ENCODE measurements around the gene DPP8.

The DPP8 gene

DNA sequence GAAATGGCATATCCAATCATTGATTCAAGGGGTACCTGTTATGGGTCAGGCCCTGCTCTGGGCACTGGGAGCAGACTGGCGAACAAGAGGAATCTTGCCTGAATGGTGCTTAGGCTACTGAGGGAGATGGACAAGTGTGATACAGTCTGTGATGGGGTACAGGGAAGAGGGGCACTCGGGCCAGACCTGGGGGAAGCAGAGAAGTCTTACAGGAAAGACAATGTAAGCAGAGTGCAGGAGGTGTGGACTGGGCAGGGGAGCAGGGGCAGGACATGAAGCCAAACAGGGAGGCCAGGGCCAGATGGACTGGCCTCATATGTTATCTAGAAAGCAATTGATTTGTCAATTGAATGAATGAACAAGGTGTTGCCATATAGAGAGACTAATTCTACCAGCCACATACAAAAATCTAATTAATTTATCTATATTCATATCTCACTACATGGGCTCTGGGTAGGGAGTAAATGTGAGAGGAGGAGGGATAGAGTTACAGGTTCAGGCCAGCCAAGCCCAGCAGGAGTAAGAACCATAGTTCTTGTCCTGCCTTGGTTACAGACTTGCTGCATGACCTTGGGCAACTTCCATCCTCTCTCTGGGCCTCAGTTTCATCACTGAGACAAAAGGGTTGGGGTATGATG, 91.2 kb downstream of the DPP8 start:
- in situ Hi-C loops (cut with MboI; ENCODE audit: low sequenced_read_pairs): no loop called here

DNA sequence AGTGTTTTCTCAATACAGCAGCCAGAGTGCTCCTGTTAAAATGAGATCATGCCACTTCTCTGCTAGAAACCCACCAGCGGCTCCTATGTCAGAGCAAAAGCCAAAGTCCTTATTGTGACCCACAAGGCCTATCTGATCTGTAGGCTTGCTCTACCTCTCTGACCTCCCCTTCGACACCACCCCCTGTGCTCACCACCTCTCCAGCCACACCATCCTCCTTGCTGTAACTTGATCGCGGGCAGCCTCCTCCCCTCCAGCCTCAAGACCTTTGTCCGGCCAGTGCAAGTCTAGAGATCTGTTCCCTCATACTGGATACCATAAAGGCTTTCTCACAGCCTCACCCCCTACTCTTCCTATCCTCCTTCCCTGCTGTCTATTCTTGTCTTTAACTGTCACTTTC, 92.8 kb downstream of the DPP8 start:
- in situ Hi-C loops (cut with MboI; ENCODE audit: low sequenced_read_pairs): no loop called here

DNA sequence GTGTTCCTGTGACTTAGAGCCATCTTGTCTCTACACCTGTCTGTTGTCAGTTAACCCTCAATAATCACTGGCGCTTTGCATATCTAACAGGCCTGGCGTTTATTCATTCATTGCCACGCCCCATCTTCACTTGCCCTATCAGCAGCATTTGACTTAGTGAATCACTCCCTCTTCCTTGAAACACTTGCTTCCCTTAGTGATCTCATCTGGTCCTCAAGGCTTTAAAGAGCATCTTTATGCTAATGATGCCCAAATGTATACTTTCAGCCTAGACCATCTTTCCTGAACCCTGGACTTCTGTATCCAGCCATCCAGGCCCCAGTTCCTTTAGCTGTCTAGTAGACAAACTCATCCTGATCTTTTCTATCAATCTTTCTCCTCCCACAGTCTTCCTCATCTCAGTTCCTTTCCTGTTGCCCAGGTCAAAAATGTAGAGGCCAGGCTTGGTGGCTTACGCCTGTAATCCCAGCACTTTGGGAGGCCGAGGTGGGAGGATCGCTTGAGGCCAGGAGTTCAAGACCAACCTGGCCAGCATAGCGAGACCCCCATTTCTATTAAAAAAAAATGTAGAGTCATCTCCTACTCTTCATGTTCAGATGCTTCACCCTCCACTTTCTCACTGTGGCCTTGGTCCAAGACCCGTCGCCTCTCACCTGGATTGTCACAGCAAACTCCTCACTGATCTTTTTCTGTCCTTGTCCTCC, 93.4 kb downstream of the DPP8 start:
- in situ Hi-C loops (cut with MboI; ENCODE audit: low sequenced_read_pairs): no loop called here

DNA sequence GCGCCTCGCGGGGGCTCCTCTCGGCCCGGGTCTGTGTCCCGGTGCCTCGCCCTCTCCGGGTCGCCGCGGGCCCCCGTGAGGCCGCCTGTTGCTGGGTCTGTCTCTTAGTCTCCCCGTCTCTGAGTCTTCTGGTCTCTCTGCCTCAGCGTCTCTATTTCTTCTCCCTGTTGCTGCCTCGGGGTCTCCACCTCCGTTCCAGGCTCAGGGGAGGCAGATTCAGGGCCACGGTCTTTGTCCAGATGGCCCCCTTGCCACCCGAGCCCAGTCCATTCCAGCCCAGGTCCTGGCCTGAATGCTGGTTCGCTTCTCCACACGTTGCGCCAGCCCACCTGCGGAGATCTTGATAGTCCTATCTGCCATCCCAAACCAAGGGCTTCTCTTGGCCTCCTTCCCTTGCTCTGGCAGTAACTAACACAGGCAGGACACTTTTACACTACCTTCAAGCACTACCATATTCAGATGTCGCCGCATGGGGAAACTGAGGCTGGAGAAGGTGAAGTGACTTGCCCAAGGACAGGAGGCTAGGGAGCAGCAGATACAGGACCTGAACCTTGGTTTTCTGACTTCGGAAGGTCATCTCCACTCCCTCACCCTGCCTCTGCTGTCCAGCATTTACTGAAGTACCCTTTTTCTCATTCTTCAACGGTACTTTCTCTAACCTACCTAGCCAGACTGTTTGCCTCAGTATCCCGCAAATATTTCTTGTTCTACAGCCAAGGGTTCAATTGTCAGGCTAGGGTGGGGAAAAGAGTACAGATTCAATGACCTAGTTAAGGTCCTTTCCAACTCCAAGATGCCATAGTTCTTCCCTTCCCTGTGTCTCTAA, 94.1 kb downstream of the DPP8 start:
- in situ Hi-C loops (cut with MboI; ENCODE audit: low sequenced_read_pairs): no loop called here

DNA sequence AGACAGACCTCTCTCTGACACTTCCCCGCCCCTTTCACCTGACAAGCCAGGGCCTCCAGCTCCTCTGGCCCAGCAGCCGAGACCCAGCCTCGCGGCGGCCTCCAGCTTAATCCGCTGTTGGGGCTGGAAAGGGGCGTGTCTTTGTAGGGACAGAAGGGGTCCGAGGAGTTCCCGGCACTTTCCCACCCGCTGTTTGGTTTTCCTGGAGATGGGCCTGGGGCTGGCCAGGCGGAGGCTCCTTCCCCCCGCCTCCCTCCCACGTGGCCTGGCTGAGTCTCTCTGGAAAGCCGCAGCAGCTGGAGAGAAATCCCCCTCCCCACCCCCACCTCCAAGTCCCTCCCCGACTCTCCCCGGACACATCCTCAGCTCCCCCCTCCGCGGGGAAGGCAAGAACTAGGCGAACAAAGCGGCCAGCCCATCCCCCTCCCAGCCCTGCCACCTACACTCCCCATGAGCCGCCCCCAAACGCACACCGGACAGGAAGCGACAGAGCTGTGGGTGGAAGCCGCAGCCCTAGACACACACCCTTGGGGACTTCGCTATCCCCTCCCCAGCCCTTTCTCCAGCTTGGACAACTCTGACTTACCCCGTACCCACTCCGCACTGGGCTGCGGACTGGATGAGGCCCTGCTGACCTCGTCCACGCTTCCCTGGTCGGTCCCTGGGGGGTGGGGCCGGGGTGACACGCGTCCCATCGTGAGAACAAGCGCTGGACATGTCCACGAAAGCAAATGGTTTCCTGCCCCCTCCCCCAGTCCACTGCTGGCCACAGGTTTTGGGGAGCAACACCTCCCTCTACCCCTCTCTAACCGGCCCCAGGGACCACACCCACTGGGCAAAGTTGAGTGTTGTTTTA, 95.9 kb downstream of the DPP8 start:
- in situ Hi-C loops (cut with MboI; ENCODE audit: low sequenced_read_pairs): no loop called here

DNA sequence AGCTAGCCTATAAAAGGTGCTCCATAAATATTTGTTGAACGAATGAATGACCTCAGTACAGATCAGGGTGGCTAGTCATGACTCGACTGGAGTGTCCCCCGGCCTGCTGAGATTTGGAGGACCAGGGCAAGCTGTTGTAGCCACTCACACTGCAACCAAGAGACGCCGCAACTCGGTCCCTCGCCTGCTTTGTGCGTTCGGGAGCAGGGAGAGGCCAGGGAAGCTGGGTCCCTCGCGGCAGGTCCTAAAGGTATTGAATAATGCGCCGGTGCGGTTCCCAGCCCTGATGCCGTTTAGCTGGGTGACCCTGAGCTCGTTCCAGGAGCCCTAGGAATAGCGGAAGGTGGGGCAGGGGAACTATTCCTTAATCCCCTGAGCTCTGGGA, 96.5 kb downstream of the DPP8 start:
- in situ Hi-C loops (cut with MboI; ENCODE audit: low sequenced_read_pairs): no loop called here

DNA sequence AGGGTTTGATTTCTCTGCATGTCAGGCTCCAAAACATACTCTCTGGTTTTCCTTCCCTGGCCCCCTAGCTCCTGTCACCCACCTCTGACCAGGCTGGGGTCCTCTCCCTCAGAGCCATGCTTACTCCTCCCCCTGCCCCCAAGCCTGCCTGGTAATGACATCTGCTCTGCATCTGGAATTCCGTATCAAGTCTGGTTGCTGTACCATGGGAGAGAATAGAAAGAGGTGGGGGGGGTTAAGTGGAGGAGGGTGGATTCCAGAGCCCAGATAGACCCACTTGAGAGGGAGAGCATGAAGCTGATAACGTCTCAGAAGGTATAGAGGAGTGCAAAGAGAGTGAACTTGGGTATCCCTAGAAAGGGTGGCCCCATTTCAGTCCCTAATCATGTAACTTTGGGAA, 98.9 kb downstream of the DPP8 start:
- in situ Hi-C loops (cut with MboI; ENCODE audit: low sequenced_read_pairs): no loop called here

DNA sequence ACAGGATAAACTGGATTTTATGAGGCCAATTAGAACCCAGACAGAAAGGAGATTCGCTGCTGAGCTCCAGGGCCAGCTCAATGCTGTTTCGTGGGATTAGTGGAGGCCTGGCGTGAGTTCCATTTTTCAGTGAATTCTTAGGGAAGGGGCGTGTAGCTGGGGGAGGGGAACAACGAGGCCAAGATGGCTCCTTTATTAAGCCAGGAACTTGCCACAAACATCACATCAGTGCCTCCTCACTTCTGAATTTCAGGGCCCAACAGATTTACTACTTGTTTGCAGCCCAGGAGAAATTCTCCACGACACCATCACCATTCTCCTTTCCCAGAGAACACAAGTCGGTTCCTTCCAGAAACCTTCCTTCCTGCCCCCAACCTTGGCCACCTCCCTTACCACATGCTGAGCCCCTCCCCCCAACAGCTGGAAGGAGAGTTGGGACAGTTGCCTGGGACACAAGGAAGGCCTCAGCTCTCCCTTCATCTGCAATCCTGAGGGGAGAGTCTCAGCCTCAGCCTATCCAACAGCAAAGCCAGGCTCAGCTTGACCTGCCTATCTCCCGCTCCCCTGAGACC, 100.6 kb downstream of the DPP8 start:
- in situ Hi-C loops (cut with MboI; ENCODE audit: low sequenced_read_pairs): no loop called here

DNA sequence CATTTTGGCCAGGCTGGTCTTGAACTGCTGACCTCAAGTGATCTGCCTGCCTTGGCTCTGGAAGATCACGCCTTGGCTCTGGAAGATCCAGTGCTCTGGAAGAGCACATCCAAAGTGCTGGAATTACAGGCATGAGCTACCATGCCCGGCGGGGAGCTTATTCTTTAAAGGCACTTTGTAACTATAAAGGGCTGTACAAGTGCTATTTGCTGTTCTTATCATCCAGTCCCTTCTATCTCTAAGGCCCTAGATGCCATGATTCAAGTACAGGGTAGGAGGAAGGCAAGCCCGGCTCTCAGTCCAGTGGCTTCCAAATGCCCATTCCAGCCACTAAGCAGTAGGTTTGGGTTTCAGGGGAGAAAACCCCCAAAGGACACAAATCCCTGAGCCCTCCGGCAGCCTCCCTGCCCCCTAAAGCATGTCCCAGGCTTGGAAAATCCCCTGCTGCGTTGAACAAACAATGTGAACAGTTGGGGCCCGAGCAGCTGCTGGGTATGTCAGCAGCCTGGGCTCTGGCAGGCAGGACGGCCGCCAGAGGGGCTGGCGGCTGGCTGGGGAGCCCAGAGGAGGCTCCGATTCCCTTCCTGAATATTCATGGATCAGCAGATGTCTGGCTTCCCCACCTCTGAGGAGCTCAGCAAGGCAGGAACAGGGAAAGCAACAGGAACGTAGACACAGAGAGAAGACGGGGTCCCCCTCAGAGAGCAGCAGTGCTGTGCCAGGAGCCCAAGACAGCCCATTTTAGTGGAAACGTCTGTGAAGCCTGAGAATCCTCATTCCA, 102.5 kb downstream of the DPP8 start:
- in situ Hi-C loops (cut with MboI; ENCODE audit: low sequenced_read_pairs): no loop called here

DNA sequence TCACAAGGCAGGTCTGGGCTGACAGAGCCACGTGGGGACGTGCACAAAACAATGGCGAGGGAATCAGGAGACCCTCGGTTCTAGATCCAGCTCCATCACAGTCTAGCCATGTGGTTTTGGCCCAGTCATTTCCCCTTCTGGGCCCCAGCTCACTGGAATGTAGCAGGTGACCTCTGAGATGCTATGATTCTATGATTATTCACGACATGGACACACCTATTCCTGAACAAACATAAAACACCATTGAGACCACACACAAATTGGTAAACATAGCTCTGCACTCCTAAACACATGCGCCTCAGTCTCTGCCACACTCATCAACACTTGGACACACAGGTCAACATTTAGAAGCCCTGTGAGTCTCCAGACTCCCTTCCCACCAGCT, 103.7 kb downstream of the DPP8 start:
- in situ Hi-C loops (cut with MboI; ENCODE audit: low sequenced_read_pairs): no loop called here

DNA sequence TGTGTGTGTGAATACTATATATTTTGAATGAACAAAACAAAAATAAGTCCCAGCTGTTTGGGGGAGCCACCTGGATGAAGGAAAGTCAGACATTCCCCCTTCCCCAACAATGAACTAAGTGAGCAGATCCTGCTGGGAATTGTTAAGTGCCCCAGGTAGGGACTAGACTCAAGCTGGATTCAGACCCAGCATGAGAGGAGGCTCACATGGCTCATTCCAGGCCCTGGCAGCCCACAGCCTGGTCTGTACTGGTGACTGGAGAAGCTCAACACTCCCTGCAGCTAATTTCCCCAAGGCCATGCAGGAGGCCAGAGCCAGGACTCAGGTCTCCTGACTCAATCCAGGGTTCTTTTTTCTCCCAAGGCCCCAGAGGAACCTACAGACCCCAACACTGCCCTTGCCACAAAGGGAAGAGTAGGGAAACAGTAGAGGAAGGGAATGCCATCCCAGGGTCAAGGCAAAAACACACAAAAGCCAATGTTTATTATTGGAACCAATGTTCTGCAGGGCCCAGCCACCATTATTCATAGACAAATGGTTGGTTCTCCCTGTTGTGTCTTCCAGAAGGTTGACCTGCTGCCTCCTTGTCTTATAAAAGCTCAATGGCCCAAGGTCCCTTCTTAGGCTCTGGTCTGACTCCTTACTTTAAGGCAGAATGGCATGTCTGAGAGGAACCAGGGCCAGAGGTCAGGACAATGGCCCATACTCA, 104.3 kb downstream of the DPP8 start:
- in situ Hi-C loops (cut with MboI; ENCODE audit: low sequenced_read_pairs): no loop called here

DNA sequence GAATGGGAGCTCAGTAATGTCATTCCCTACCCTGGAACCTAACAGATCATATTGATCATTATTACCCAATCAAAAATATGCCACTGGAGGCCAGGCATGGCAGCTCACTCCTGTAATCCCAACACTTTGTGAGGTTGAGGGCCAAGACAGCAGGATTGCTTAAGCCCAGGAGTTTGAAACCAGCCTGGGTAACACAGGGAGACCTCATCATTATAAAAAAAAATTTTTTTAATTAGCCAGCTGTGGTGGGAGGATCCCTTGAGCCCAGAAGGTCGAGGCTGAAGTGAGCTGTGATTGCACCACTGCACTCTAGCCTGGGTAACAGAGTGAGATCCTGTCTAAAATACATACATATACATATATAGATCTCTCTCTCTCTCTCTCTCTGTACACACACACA, 104.9 kb downstream of the DPP8 start:
- in situ Hi-C loops (cut with MboI; ENCODE audit: low sequenced_read_pairs): no loop called here

DNA sequence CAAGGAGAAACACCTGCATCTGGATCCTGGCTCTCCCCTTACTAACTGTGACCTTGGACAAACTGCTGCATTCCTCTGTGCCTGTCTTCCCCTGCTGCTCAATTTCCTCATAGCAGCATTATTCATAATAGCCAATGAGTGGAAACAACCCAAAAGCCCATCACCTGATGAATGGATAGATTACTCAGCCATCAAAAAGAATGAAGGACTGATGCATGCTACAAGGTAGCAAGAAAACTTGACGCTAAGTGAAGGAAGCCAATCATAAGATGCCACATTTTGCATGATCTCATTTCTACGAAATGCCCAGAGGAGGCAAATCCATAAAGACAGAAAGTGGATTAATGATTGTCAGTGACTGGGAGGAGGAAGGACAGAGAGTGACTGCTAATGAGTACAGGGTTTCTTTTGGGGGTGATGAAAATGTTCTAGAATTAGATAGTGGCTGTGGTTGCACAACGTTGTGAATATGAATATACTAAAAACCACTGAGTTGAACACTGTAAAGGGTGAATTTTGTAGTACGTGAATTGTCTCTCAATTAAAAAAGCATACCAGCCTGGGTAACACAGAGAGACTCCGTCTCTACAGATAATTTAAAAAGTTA, 105.9 kb downstream of the DPP8 start:
- in situ Hi-C loops (cut with MboI; ENCODE audit: low sequenced_read_pairs): no loop called here

DNA sequence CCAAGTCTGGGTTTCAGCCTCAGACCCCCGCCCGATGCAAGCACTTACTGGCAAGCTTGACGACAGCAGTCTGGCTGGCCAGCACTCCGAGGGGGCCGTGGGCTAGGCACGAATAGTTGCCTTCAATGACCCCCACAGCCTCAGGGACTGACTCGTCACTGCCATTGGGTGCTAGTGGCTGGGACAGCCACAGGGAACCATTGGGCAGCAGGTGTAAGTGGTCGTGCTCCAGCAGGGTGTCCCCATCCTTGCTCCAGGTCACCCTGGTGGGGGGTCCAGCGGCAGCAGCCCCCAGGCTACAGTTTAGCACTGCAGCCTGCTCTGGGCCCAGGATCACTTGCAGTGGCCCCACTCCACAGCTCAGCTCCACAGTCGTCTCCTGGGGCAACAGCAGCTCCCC, 106.5 kb downstream of the DPP8 start:
- in situ Hi-C loops (cut with MboI; ENCODE audit: low sequenced_read_pairs): no loop called here

DNA sequence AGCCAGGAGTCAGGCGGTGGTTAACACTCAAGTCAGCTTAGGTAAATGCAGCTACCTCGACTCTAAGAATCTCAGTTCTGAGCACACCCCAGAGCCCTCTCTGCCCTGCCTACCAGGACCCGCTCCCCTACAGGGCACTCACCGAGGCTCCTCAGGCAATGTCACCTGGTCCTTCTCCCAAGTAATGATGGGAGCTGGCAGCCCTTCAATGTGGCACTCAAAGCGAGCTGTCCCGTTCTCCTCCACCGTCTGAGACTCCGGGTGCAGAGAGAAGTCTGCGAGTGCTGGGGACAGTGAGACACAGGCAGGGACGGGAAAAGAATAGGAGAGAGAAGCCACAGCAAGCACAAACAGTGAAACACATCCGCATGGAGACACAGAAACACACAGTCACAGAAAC, 107.5 kb downstream of the DPP8 start:
- in situ Hi-C loops (cut with MboI; ENCODE audit: low sequenced_read_pairs): no loop called here

DNA sequence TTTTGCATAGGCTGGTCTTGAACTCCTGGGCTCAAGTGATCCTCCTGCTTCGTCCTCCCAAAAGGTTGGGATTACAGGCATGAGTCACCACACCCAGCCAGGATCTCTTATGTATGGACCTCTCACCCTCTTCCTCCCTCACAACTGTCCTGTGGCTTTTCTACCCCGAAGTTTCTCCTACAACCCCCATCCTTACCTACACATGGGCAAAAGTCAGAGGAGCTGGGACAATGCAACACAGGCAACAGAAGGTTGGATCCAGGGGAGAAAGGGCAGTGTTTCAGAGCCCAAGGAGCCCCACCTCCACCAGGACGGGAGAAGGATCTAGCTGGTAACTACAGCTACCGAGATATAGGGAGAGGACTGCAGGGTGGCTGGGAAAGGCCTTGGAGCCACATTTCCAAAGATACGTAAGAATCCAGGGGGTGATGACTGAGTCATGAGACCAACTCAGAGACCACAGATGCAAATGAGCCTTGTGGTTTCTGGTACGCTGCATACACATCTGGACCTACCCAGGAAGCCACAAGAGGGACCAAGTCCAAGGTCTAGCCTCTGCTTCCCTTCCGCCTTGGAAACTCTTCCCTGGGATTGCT, 108.4 kb downstream of the DPP8 start:
- in situ Hi-C loops (cut with MboI; ENCODE audit: low sequenced_read_pairs): no loop called here

DNA sequence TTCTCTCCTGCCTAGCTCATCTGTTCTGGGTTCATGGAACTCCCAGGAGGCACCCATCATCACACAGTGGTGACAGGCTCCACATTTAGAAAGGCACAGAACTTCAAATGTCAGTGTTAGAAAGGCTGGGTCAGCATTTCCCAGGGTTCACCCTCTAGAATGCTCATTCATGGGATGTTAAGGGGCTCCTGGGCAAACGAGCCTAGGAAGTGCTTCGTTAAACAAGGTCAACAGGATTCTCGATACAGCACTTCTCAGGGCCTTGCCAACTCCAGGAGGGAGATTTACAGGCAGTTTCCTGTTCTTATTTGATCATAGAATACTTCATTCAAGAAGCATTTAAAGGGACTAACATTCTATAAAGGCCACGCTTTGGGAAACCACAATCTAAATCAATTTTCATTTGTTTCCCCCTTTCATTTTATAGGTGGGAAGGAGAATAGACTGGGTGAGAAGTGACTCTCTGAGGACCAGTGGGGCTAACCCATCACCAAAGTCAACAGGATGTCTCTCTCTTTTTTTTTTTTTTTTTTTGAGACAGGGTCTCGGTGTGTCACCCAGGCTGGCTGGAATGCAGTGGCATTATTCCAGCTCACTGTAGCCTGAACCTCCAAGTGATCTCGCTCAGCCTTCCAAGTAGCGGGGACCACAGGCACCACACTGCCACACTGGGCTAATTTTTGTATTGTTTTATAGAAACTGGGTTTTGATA, 109.0 kb downstream of the DPP8 start:
- in situ Hi-C loops (cut with MboI; ENCODE audit: low sequenced_read_pairs): no loop called here

DNA sequence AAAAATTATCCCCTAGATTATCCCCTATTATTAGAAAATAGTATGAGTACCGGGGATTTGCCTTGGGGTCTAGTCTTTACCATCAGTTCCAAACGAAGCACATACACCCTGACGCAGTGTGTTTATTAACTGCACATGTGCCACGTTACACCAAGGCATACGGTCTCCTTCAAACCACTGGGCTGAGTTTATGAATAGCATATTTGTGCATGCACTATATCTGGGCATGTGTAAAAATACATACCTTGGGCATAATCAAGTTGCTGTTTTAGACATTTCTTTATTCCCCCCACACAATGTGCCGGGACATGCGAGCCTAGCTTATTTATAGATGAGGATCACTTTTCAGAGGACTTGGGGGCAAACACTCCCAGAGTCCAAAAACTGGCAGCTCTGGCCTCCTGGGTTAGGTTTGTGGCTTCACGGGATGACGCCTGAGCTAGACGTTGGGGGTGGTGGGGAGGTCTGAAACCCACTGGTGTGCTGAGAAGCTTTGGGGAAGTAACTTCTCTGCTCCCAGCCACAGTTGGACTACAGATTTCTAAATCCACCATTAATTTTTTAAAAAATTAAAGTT, 111.0 kb downstream of the DPP8 start:
- in situ Hi-C loops (cut with MboI; ENCODE audit: low sequenced_read_pairs): no loop called here

Measured in HL-60/S4 (cell line).